Activated CD4-positive, alpha-beta memory T cell treated with anti-CD3 and anti-CD28 coated beads for 36 hours (primary cell): ENCODE measurements around the gene C1orf74. TPM values are rescaled to one million over a fixed set of nuclear protein-coding genes. Genes with fewer than 3 reads are reported as not detected.

Experiments used
- CTCF ChIA-PET: fragments of 350-600 bp; sonication (Branson Sonifier 250); formaldehyde crosslinking; loops from one replicate; lab custom pipeline; 2021; ENCODE audit warnings: antibody characterized with exemption, inconsistent platforms; lab: Charles Lee
- POLR2A ChIA-PET: fragments of 350-600 bp; sonication (Branson Sonifier 250); formaldehyde crosslinking; loops from one replicate; lab custom pipeline; 2021; ENCODE audit warnings: antibody characterized with exemption; lab: Charles Lee
- DNase-seq: peaks from one replicate; pipeline ENCODE4 v3.0.0-alpha.2; 2020
- H3K27ac Mint-ChIP-seq: one replicate; pipeline ENCODE4 v1.8.0; 2021; ENCODE audit warnings: mixed read lengths
- H3K27me3 Mint-ChIP-seq: one replicate; pipeline ENCODE4 v1.8.0; 2021; ENCODE audit warnings: mixed read lengths
- H3K36me3 Mint-ChIP-seq: one replicate; pipeline ENCODE4 v1.8.0; 2021; ENCODE audit warnings: mixed read lengths
- H3K4me1 Mint-ChIP-seq: one replicate; pipeline ENCODE4 v1.8.0; 2021; ENCODE audit warnings: low read depth, mixed read lengths
- H3K4me3 Mint-ChIP-seq: one replicate; pipeline ENCODE4 v1.8.0; 2021; ENCODE audit warnings: mild to moderate bottlenecking, mixed read lengths
- H3K9me3 Mint-ChIP-seq: one replicate; pipeline ENCODE4 v1.8.0; 2021; ENCODE audit warnings: mixed read lengths
- intact Hi-C: fragments of 100-400 bp; cut with micrococcal nuclease; formaldehyde crosslinking; loops from one replicate; pipeline ENCODE4 v1.15.1; 2023
- total RNA-seq, 2 experiments: library from RNA; stranded (reverse); gene quantifications; one replicate each; pipeline ENCODE4 v1.2.3, GENCODE V29; 2021

C1orf74 gene
- total RNA-seq = 1 to 10 TPM; 3.5 to 3.9 TPM

DNA sequence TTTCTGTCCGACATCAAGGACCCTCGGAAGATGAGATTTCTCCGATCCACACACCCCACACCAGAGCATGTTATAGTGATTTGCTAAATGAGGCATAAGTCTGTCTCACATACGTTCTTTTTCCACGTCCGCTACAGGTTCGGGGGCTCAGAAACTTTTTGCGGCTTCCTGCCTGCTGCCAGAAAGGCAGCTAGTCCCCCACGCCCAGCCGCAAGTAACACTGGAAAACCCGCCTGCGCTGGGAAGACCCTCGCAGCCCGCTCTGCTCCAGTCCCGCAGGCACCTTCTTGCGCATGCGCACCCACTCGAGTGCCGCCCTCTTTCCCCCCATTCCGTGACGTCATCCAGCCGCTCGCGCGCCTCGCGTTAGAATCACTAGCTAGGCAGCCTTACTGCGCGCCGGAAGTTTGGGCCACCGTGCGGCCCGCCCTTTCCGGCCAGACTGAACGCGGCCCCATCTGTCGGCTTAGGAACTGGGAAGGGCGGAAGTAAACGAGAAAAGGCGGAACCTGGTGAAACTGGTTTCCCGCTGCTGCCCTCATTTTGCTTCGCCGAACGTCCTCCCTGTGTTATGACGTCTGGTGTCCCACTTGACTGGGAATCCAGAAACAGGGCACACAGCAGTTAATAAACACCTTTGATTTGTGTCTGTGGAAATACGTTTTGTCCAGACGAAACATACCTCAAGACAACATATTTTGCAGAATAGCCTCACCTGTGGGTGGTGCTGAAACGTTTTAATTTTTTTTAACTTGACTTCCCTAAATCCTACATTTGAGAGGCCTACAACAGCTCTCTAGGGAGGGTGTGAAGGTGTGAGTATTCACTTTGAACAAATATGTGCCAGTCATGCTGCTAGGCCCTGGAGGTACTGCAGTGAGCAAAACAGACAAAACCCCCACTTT is at the start of gene C1orf74:
Gene C1orf74 (minus strand): TSS at position 295 of the 905 bp plus-strand sequence. CDS start 925 bp downstream, outside the sequence.
- Mint-ChIP-seq H3K27me3 (peaks cover 3% of the 10 kb centered on the region), H3K4me1 (peaks cover 39% of the 10 kb centered on the region), H3K36me3 (peaks cover 24% of the 10 kb centered on the region), H3K9me3 (no peaks in the 10 kb centered on the region), H3K27ac (peak within 1 kb of the TSS; percentile 93), H3K4me3 (peak within 1 kb of the TSS; percentile 93)
- intact Hi-C loops = loop anchor here (1.0 to 5.0 kb wide), 7 partner anchors 16 to 1793 kb away; partner anchors contain the start of genes IRF6, SLC30A1, TRAF3IP3 and UTP25
- peak; percentile 100 for DNase-seq
- ChIA-PET CTCF (interaction anchor here (1.1 to 5.1 kb wide), 6 partner anchors 10 to 43 kb away, joined by 3 to 51 read pairs (median 8); partner anchors contain the start of genes TRAF3IP3 and UTP25), POLR2A (interaction anchor here (0.7 to 5.3 kb wide), 6 partner anchors 11 to 112 kb away, joined by 3 to 35 read pairs (median 4); partner anchors contain the start of gene TRAF3IP3)

DNA sequence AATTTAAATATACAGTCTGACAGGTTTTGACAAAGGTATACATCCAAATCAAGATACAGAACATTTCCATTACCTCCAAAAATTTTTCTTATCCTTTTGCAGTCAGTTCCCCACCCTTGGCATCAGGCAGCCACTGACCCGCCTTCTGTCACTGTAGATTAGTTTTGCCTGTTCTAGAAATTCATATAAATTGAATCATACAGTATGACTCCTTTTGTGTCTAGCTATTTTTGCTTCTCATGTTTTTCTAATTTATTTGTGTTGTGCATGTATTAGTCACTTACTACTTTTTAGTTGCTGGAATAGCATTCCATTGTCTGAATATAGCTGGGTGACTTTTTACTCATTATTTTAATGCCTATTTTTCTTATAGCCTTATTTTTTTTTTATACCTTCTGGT is 47.3 kb upstream of the C1orf74 start:
- Mint-ChIP-seq H3K36me3 (peaks cover 39% of the 10 kb centered on the region), H3K4me3 (no peak overlapping the region), H3K27me3 (no peaks in the 10 kb centered on the region), H3K27ac (no peak overlapping the region), H3K4me1 (peaks cover 58% of the 10 kb centered on the region), H3K9me3 (no peaks in the 10 kb centered on the region)
- POLR2A ChIA-PET = no interaction called here
- intact Hi-C loops = no loop called here
- CTCF ChIA-PET = interaction anchor here (1.1 kb wide), 1 partner anchor 9 kb away, joined by 6 read pairs; no protein-coding TSS in a partner anchor
- no peak for DNase-seq

DNA sequence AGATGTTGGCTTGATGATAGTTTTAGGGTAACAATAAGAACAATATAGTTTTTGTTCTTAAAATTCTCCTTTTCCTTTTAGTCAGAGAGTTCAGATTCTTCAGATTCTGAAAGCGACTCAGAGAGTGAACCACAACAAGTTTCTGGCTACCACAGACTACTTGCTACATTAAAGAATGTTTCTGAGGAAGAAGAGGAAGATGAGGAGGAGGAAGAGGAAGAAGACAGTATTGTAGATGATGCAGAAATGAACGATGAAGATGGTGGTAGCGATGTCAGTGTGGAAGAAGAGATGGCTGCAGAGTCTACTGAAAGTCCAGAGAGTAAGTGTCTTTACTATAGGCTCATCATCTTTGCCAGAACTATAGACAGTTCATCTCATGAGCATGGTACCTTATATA is 46.4 kb upstream of the C1orf74 start:
- Mint-ChIP-seq H3K9me3 (no peaks in the 10 kb centered on the region), H3K36me3 (peaks cover 35% of the 10 kb centered on the region), H3K4me3 (no peak overlapping the region), H3K27ac (no peak overlapping the region), H3K27me3 (no peaks in the 10 kb centered on the region), H3K4me1 (peaks cover 49% of the 10 kb centered on the region)
- POLR2A ChIA-PET = interaction anchor here (0.5 to 0.6 kb wide), 2 partner anchors 66 to 72 kb away, joined by 4 to 5 read pairs; no protein-coding TSS in a partner anchor
- CTCF ChIA-PET = interaction anchor here (1.1 kb wide), 2 partner anchors 8 to 265 kb away, joined by 3 to 6 read pairs; no protein-coding TSS in a partner anchor
- intact Hi-C loops = no loop called here
- DNase-seq = no peak

DNA sequence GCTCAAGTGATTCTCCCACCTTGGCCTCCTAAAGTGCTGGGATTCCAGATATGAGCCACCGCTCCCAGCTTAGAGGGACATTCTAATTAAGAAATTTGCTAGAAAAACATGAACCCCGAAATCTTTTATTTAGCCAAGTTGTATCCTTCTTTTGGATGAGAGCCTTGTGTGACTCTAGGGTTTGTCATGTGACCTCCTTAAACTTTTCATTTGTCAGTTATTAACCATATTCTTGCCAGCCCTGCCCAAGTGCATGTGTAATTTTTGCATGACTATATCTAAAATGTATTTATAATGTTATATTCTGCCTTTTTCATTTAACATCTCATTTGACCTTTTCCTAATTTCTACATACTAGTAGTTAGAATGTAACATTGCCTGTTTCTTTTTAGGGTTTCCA is 45.4 kb upstream of the C1orf74 start:
- POLR2A ChIA-PET = no interaction called here
- CTCF ChIA-PET = interaction anchor here (1.0 to 1.6 kb wide), 3 partner anchors 17 to 264 kb away, joined by 3 to 4 read pairs (median 3); no protein-coding TSS in a partner anchor
- Mint-ChIP-seq H3K9me3 (no peaks in the 10 kb centered on the region), H3K4me1 (peaks cover 39% of the 10 kb centered on the region), H3K36me3 (peaks cover 29% of the 10 kb centered on the region), H3K27ac (no peak overlapping the region), H3K27me3 (no peaks in the 10 kb centered on the region), H3K4me3 (peak overlapping the region; percentile 93)
- DNase-seq = no peak
- intact Hi-C loops = loop anchor here (5.0 kb wide), 1 partner anchor 262 kb away; no protein-coding TSS in a partner anchor

DNA sequence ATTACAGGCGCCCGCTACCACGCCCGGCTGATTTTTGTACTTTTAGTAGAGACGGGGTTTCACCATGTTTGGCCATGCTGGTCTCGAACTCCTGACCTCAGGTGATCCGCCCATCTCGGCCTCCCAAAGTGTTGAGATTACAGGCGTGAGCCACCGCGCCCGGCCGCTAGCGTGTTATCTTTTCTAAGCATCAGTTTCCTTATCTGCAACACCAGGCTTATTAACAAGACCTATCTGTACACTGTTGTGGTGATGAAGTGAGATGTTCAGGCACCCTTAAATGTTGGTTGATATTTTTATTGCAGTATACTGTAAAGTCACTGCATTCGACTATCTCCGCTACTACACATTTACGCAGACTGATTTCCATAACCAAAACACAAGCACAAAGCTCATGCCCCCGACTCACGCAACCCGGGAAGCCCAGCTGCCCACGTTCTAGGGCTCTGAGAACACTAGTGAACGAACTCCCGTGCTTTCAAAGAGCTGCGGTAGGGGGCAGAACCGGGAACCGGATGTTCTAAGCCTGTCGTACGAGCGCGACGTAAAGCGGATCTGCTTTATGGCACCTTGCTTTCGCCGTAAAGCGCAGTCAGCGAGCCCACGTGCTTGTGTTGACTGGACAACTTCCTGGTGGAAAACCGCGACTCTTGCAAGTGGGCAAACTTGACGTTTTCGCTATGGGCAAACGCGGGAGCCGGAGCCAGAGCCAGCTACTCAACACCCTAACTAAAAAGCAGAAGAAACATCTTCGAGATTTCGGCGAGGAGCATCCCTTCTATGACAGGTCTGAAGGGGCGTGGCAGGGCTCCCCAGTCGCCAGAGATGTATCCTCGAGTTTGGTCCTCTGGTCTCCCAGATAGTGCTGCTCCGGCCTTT is 43.3 kb upstream of the C1orf74 start, which contains the start of gene UTP25:
Gene UTP25 (plus strand): TSS at position 589 of the 879 bp plus-strand sequence. CDS start 92 bp downstream, at position 681.
- H3K4me3 Mint-ChIP-seq = peak within 1 kb of the TSS; percentile 93
- H3K36me3 Mint-ChIP-seq = peaks cover 13% of the 10 kb centered on the region
- peaks cover 4% of the 10 kb centered on the region for H3K27me3 Mint-ChIP-seq
- intact Hi-C loops = loop anchor here (1.0 to 5.0 kb wide), 4 partner anchors 43 to 260 kb away; partner anchors contain the start of gene C1orf74
- POLR2A ChIA-PET = interaction anchor here (0.6 to 2.0 kb wide), 8 partner anchors 10 to 547 kb away, joined by 3 to 9 read pairs (median 4); partner anchors contain the start of gene TRAF3IP3
- CTCF ChIA-PET = interaction anchor here (0.6 to 2.3 kb wide), 20 partner anchors 9 to 547 kb away, joined by 3 to 10 read pairs (median 4); partner anchors contain the start of genes C1orf74 and TRAF3IP3
- DNase-seq = peak; percentile 97
- peaks cover 42% of the 10 kb centered on the region for H3K4me1 Mint-ChIP-seq
- H3K27ac Mint-ChIP-seq = peak within 1 kb of the TSS; percentile 88
- H3K9me3 Mint-ChIP-seq = no peaks in the 10 kb centered on the region

DNA sequence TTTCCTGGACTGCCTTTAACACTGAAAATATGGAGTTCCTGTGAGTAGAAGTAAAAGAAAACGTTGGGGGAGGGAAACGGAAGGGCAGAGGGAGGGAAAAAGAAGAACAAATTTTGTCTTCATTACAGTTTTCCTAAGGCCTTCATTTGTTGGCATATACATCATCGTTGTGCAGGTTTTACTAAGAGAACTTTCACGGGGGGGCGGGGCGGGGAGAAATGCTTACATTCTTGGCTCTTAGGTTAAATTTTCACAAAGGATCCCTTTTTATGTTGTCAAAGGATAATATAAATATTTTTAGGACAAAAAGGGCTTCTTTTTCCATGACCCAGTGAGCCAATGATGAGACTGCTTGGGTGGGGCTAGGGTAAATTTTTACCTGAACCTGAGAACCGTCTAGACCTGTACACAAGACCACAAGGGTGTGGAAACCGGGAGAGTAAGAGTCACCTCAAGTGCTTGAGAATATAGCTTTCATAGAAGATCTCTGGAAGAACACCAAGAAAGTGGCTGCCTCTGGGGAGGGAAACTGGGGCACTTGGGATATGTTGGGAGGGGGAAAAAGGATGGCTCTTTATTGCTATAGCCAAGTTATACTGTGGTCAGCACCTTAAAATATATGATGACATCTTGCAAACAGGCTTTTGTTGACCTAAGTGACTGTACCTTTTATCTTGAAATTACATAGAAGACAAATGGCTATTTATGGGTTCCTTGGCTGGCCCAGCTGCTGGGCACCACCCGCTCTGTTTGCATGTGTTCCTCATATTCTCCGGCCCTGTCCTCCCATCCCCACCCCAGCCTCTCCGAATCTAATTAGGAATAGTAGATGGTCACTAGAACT is 41.5 kb upstream of the C1orf74 start:
- Mint-ChIP-seq H3K27ac (no peak overlapping the region), H3K9me3 (no peaks in the 10 kb centered on the region), H3K4me1 (peaks cover 36% of the 10 kb centered on the region), H3K27me3 (peaks cover 14% of the 10 kb centered on the region), H3K4me3 (no peak overlapping the region), H3K36me3 (peaks cover 3% of the 10 kb centered on the region)
- intact Hi-C loops = loop anchor here (5.0 kb wide), 1 partner anchor 259 kb away; no protein-coding TSS in a partner anchor
- no peak for DNase-seq
- ChIA-PET POLR2A (no interaction called here), CTCF (interaction anchor here (0.9 to 2.3 kb wide), 5 partner anchors 10 to 41 kb away, joined by 4 to 10 read pairs (median 6); partner anchors contain the start of gene C1orf74)

DNA sequence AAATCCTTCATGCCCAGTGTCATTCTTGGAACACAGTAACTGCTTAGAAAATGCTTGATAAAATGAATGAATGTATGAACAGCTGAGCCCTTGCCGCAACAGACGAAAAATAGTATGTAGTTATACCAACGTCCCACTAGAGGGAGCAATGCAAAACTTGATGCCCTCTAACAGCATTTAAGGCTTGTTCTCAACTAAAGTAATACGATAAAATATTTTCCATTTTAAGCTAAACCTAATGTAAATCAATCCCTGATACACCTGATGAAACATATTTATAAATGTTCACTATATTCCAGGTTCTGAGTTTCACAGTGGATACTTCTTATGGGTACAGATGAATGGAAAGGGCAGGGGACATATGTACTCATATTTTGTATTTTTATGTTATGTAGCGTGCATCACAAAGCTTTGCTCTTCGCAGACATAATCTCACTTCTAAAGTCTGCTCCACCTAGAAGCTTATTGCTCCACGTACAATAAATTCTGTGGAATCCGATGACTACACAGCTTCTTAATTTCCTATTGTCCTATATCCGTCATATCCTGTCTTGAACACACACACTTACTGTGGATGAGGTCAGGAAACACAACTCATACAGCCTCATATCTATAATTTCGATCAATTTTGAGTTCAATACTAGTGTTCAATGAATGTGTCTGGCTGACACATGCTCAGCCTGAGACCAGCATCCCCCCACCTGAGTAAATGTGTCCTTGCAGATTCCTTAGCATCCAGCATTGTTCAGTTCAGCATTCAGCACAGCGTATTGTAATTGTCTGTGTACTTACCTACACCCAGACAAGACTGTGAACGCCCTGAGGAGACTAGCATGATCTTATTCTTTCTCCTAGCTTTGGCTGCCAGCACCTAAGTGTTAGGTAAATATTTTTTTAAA is 39.0 kb upstream of the C1orf74 start:
- Mint-ChIP-seq H3K4me1 (peaks cover 18% of the 10 kb centered on the region), H3K36me3 (no peaks in the 10 kb centered on the region), H3K27ac (no peak overlapping the region), H3K9me3 (no peaks in the 10 kb centered on the region), H3K27me3 (peaks cover 18% of the 10 kb centered on the region), H3K4me3 (no peak overlapping the region)
- POLR2A ChIA-PET = interaction anchor here (1.4 to 1.5 kb wide), 2 partner anchors 11 to 13 kb away, joined by 3 read pairs; no protein-coding TSS in a partner anchor
- CTCF ChIA-PET = interaction anchor here (0.6 to 4.5 kb wide), 47 partner anchors 8 to 601 kb away, joined by 3 to 52 read pairs (median 6); partner anchors contain the start of genes C1orf74, IRF6, LAMB3 and TRAF3IP3
- intact Hi-C loops = loop anchor here (1.0 kb wide), 1 partner anchor 39 kb away; the partner anchor contains the start of gene C1orf74
- peak; percentile 22 for DNase-seq

DNA sequence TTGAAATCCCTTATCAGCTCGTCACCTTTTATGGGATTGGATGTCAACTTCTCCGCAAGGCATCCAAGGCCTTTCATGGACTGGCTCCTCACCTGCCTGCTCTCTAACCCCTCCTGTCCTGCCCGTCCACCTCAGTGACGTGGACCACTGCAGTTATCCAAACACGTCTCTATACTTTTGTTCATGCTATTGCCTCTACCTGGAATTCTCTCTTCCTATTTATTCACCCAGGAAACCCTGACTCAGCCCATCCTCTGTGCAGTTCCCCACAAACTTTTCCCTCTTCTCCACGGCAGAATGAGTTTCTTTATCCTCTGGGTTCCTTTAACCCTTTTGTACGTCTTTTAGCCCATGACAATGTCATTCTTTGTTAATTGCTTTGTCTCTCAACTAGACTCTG is 38.3 kb upstream of the C1orf74 start:
- Mint-ChIP-seq H3K9me3 (no peaks in the 10 kb centered on the region), H3K4me1 (peaks cover 18% of the 10 kb centered on the region), H3K4me3 (no peak overlapping the region), H3K36me3 (no peaks in the 10 kb centered on the region), H3K27me3 (peaks cover 18% of the 10 kb centered on the region), H3K27ac (no peak overlapping the region)
- intact Hi-C loops = loop anchor here (1.0 kb wide), 1 partner anchor 38 kb away; the partner anchor contains the start of gene C1orf74
- POLR2A ChIA-PET = interaction anchor here (1.4 kb wide), 1 partner anchor 12 kb away, joined by 3 read pairs; no protein-coding TSS in a partner anchor
- DNase-seq = no peak
- CTCF ChIA-PET = interaction anchor here (0.6 to 4.5 kb wide), 39 partner anchors 8 to 519 kb away, joined by 3 to 52 read pairs (median 6); partner anchors contain the start of genes C1orf74, IRF6, LAMB3 and TRAF3IP3

DNA sequence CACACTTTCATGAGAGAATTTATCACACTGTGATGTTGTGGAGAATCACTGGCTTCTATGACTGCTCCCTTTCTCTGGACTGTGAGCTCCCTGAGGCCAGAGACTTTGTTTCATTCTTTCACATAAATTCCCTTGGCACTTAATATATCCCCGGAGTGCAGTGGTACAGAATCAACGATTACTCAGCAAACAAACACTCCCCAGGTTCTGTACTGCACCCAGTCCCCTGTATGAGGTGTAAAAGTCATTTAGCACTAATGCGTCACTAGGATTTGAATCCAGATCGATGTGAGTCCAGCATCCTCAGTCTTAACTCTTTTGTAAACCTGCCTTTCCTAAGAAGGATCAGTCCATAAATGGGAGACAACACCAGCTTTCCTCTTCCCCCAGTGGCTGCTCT is 36.6 kb upstream of the C1orf74 start:
- Mint-ChIP-seq H3K27me3 (peaks cover 18% of the 10 kb centered on the region), H3K36me3 (no peaks in the 10 kb centered on the region), H3K27ac (no peak overlapping the region), H3K9me3 (no peaks in the 10 kb centered on the region), H3K4me1 (peaks cover 13% of the 10 kb centered on the region), H3K4me3 (no peak overlapping the region)
- intact Hi-C loops = no loop called here
- POLR2A ChIA-PET = interaction anchor here (0.6 kb wide), 1 partner anchor 422 kb away, joined by 3 read pairs; no protein-coding TSS in a partner anchor
- DNase-seq = no peak
- CTCF ChIA-PET = interaction anchor here (0.6 to 4.5 kb wide), 6 partner anchors 10 to 490 kb away, joined by 3 to 51 read pairs (median 3); partner anchors contain the start of gene C1orf74
